Glutamatergic neuron (in vitro differentiated cells): ENCODE results near the gene USP25. TPM values are rescaled to one million over a fixed set of nuclear protein-coding genes. Genes with fewer than 3 reads are reported as not detected.

Experiments used
- DNase-seq: peaks from one replicate; pipeline ENCODE4 v3.0.0; 2022
- H3K27ac Mint-ChIP-seq: one replicate; pipeline ENCODE4 v1.8.0; 2020; ENCODE audit warnings: mild to moderate bottlenecking, mixed read lengths, inconsistent platforms; ENCODE audit not compliant: unreplicated experiment
- H3K27me3 Mint-ChIP-seq: one replicate; pipeline ENCODE4 v1.8.0; 2020; ENCODE audit warnings: mild to moderate bottlenecking, moderate library complexity, mixed read lengths, inconsistent platforms; ENCODE audit not compliant: unreplicated experiment
- H3K36me3 Mint-ChIP-seq: one replicate; pipeline ENCODE4 v1.8.0; 2020; ENCODE audit warnings: mild to moderate bottlenecking, mixed read lengths, inconsistent platforms; ENCODE audit not compliant: unreplicated experiment
- H3K4me1 Mint-ChIP-seq: one replicate; pipeline ENCODE4 v1.8.0; 2020; ENCODE audit warnings: mild to moderate bottlenecking, low read depth, mixed read lengths, inconsistent platforms; ENCODE audit not compliant: unreplicated experiment
- H3K4me3 Mint-ChIP-seq: one replicate; pipeline ENCODE4 v1.8.0; 2020; ENCODE audit warnings: mild to moderate bottlenecking, mixed read lengths, inconsistent platforms; ENCODE audit not compliant: unreplicated experiment
- H3K9me3 Mint-ChIP-seq: one replicate; pipeline ENCODE4 v1.8.0; 2020; ENCODE audit warnings: mild to moderate bottlenecking, moderate library complexity, mixed read lengths, inconsistent platforms; ENCODE audit not compliant: unreplicated experiment
- total RNA-seq: library from RNA; stranded (reverse); fragmentation: NEBNext Ultra II Directional; extraction: Animal tissue kit (Norgen Biotek cat#: 25700); gene quantifications from one replicate; pipeline ENCODE4 v1.2.1, GENCODE V29; 2021; ENCODE audit not compliant: unreplicated experiment
- TF ChIP-seq, protein P1 (sequence below): fragments of 200-600 bp; sonication (generic); IDR thresholded peaks from one replicate; pipeline ENCODE4 v1.5.0; 2021; ENCODE audit not compliant: partially characterized antibody, unreplicated experiment

The USP25 gene
- total RNA-seq, 1 donor from 2014 or later, result 16.3 TPM

GRCh38 chr21:15797577-15798363, 68.0 kb downstream of the USP25 start:
- H3K4me3 Mint-ChIP-seq, result no peak overlapping the region
- no peak for DNase-seq
- H3K27ac Mint-ChIP-seq, result no peak overlapping the region
- H3K9me3 Mint-ChIP-seq, result no peaks in the 10 kb centered on the region
- no peaks in the 10 kb centered on the region for H3K27me3 Mint-ChIP-seq
- no peaks in the 10 kb centered on the region for H3K4me1 Mint-ChIP-seq
- H3K36me3 Mint-ChIP-seq, result no peaks in the 10 kb centered on the region
- TF ChIP-seq, protein P1, sequence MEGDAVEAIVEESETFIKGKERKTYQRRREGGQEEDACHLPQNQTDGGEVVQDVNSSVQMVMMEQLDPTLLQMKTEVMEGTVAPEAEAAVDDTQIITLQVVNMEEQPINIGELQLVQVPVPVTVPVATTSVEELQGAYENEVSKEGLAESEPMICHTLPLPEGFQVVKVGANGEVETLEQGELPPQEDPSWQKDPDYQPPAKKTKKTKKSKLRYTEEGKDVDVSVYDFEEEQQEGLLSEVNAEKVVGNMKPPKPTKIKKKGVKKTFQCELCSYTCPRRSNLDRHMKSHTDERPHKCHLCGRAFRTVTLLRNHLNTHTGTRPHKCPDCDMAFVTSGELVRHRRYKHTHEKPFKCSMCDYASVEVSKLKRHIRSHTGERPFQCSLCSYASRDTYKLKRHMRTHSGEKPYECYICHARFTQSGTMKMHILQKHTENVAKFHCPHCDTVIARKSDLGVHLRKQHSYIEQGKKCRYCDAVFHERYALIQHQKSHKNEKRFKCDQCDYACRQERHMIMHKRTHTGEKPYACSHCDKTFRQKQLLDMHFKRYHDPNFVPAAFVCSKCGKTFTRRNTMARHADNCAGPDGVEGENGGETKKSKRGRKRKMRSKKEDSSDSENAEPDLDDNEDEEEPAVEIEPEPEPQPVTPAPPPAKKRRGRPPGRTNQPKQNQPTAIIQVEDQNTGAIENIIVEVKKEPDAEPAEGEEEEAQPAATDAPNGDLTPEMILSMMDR, result no peak

DNA sequence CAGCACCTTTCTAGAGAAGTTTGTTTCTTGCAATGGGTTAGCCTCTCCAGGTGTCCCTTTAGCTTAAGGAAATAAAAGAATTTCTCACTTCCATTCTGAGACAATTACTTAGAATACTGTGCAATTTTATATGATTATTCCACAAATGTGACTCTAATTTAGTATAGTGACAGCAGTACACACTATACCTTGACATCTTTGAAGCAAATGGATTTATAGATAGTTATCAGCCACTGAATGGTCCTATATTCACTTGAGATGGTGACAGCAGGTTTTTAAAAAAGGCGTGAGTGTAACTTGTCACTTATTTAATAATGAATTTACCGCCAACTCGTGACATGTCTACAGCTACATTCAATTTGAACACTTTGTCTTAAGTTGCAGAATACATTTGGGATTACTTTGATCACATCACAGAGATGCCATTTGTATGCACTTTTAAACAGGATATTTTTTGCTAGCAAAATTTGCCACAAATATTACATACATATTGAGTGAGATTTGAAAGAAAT, 71.6 kb downstream of the USP25 start:
- H3K4me3 Mint-ChIP-seq, result no peak overlapping the region
- H3K9me3 Mint-ChIP-seq, result no peaks in the 10 kb centered on the region
- H3K27ac Mint-ChIP-seq, result no peak overlapping the region
- no peaks in the 10 kb centered on the region for H3K36me3 Mint-ChIP-seq
- H3K27me3 Mint-ChIP-seq, result no peaks in the 10 kb centered on the region
- TF ChIP-seq, protein P1, result no peak
- H3K4me1 Mint-ChIP-seq, result no peaks in the 10 kb centered on the region
- no peak for DNase-seq

DNA sequence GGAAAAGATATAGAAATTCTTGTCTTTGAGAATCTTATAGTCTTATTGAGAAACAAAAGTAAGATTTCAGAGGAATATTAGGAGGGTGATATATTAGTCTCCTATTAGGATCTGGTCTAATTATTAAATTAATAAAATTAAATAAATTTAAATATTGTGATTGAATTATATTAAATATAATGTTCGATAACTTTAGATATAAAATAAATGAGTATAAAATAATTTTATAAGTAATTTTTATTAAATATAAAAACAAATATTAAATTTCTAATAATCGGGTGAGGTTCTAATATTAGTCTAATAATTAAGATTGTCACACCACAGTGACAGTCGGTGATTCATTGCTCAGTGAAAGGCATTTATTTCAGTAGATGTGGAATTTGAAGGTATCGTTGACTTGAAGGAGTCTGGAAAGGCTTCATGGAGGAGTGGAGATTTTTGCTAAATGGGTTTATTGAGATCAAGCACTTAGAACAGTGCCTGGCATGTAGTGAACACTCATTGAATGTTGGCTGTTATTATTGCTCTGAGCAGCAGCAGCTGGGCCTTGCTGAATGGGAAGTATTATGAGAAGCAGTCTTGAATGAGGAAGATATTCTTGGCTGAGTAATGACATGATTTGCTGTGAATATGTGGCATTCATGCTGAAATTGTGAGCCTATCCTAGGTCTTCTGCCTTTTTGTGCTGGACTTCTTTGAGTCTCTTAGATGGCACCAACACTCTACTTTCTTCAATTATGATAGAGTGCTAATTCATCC, 74.6 kb downstream of the USP25 start:
- Mint-ChIP-seq H3K27ac (no peak overlapping the region), H3K4me3 (no peak overlapping the region), H3K9me3 (no peaks in the 10 kb centered on the region), H3K27me3 (no peaks in the 10 kb centered on the region), H3K4me1 (no peaks in the 10 kb centered on the region), H3K36me3 (no peaks in the 10 kb centered on the region)
- DNase-seq, result no peak
- TF ChIP-seq, protein P1, result no peak

GRCh38 chr21:15809065-15809464, 79.3 kb downstream of the USP25 start:
- no peak for DNase-seq
- Mint-ChIP-seq H3K9me3 (peaks cover 2% of the 10 kb centered on the region), H3K36me3 (no peaks in the 10 kb centered on the region), H3K4me3 (no peak overlapping the region), H3K4me1 (no peaks in the 10 kb centered on the region), H3K27ac (no peak overlapping the region), H3K27me3 (no peaks in the 10 kb centered on the region)
- TF ChIP-seq, protein P1, result no peak

DNA sequence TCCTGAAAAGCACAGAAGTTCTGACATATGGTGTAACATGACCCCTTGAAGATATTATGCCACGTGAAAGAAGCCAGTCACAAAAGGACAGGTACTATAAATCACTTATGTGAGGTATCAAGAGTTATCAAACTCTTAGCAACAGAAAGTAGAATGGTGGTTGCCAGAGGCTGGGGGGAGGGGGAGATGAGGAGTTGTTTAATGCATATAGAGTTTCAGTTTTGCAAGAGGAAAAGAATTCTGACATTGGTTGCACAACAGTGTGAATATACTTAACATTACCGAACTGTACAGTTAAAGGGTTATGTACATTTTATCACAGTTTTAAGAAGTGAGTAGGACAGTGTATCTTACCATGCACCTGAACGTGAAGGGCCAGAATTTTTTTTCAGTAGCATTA, 80.0 kb downstream of the USP25 start:
- DNase-seq, result no peak
- TF ChIP-seq, protein P1, result no peak
- Mint-ChIP-seq H3K27me3 (no peaks in the 10 kb centered on the region), H3K36me3 (peaks cover 6% of the 10 kb centered on the region), H3K9me3 (peaks cover 2% of the 10 kb centered on the region), H3K4me3 (no peak overlapping the region), H3K4me1 (no peaks in the 10 kb centered on the region), H3K27ac (no peak overlapping the region)
